SK-N-SH treated with all-trans-retinoic acid at 6 μM for 48 hours (cell line): ENCODE results near the gene SAMSN1.

Experiments
- PPARA ChIP-seq: fragments of 250-450 bp; sonication (Bioruptor Pico); IDR thresholded peaks from 2 replicates; pipeline ENCODE4 v1.5.0; 2020; ENCODE audit warnings: mild to moderate bottlenecking, borderline replicate concordance
- TOX ChIP-seq: fragments of 250-450 bp; sonication (Bioruptor Pico); IDR thresholded peaks from 2 replicates; pipeline ENCODE4 v1.8.0; 2021; ENCODE audit warnings: mild to moderate bottlenecking, moderate library complexity, borderline replicate concordance
- ZNF565 ChIP-seq: fragments of 450-650 bp; formaldehyde crosslinking; conservative IDR thresholded peaks from 2 replicates; pipeline ENCODE4 v1.5.0; 2020; ENCODE audit warnings: low read depth, mild to moderate bottlenecking, moderate library complexity
- ZNF8 ChIP-seq: fragments of 450-650 bp; formaldehyde crosslinking; IDR thresholded peaks from 2 replicates; pipeline ENCODE4 v1.5.0; 2020; ENCODE audit warnings: mild to moderate bottlenecking, moderate library complexity
- TF ChIP-seq, protein P1 (sequence below): fragments of 250-450 bp; sonication (Bioruptor Pico); IDR thresholded peaks from 2 replicates; pipeline ENCODE4 v1.5.1; 2020; ENCODE audit warnings: low read depth, mild to moderate bottlenecking, moderate library complexity

GRCh38 chr21:14492931-14493330 is 53.2 kb downstream of the SAMSN1 start:
- TF ChIP-seq, protein P1, sequence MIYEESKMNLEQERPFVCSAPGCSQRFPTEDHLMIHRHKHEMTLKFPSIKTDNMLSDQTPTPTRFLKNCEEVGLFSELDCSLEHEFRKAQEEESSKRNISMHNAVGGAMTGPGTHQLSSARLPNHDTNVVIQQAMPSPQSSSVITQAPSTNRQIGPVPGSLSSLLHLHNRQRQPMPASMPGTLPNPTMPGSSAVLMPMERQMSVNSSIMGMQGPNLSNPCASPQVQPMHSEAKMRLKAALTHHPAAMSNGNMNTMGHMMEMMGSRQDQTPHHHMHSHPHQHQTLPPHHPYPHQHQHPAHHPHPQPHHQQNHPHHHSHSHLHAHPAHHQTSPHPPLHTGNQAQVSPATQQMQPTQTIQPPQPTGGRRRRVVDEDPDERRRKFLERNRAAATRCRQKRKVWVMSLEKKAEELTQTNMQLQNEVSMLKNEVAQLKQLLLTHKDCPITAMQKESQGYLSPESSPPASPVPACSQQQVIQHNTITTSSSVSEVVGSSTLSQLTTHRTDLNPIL (CRISPR knock-in tag): no peak
- no peak for TF ChIP-seq ZNF8
- TF ChIP-seq TOX (CRISPR knock-in tag): no peak
- TF ChIP-seq ZNF565: no peak
- no peak for TF ChIP-seq PPARA (CRISPR knock-in tag)
